ENCODE data around the gene TPCN2. TPM values are rescaled to one million over a fixed set of nuclear protein-coding genes. Genes with fewer than 3 reads are reported as not detected.

The TPCN2 gene
- total and polyA plus RNA-seq, 2 of the 8 experiments (the other 6 are each of a cell fraction or from before 2014, with no cell fraction given): 9.7 to 18.6 TPM

- no peak for TF ChIP-seq CBX5 (IDR thresholded peaks at IDR 0.05; ENCODE audit: low read depth, low read length)
- TF ChIP-seq SUZ12 (IDR thresholded peaks at IDR 0.05; ENCODE audit: low read length): no peak
- no peak for TF ChIP-seq PHF8 (conservative IDR thresholded peaks at IDR 0.05; ENCODE audit: low read depth, low read length)
- no peak for TF ChIP-seq CTCF (IDR thresholded peaks at IDR 0.05; ENCODE audit: control extremely low read depth in 1 of 3, insufficient read depth in 1 of 3, low read depth in 1 of 3, low read length in 3 of 3)
- TF ChIP-seq SP2 (IDR thresholded peaks at IDR 0.05; ENCODE audit: low read length): no peak
- TF ChIP-seq ASH2L (IDR thresholded peaks at IDR 0.05; ENCODE audit: low read length): no peak
- no peak for TF ChIP-seq GABPA (IDR thresholded peaks at IDR 0.05; ENCODE audit: borderline replicate concordance, insufficient read depth, low read length)
- no peak for TF ChIP-seq TEAD4 (IDR thresholded peaks at IDR 0.05; ENCODE audit: low read depth, low read length)
- no peak for TF ChIP-seq MAFK (IDR thresholded peaks at IDR 0.05; ENCODE audit: low read depth, low read length)
Measured at GRCh38 chr11:69089258-69089657, 40.5 kb downstream of the TPCN2 start (continued).
